IMR-90 (cell line): Measurements from ENCODE around the gene GABRQ. TPM values are rescaled to one million over a fixed set of nuclear protein-coding genes. Genes with fewer than 3 reads are reported as not detected.

Source experiments
- ATAC-seq: fragments of 200-7000 bp; cut with Tn5 transposase; 2 replicates; pipeline ENCODE4 v1.9.1; 2020; ENCODE audit warnings: low read depth, mild to moderate bottlenecking, moderate library complexity
- BruUV-seq: library from RNA; stranded (reverse); fragments of 400-500 nt; replicated peaks from 2 replicates; lab custom pipeline; 2021; lab: Mats Ljungman, UMichigan
- CTCF ChIA-PET: fragments of 300-600 bp; formaldehyde crosslinking; extraction: SDS; loops from one replicate; lab custom pipeline; 2021; ENCODE audit warnings: antibody characterized with exemption; lab: Yijun Ruan, JAX
- POLR2A ChIA-PET: fragments of 300-600 bp; sonication (Branson Sonifier 250); formaldehyde crosslinking; loops from one replicate; lab custom pipeline; 2022; ENCODE audit warnings: antibody characterized with exemption; ENCODE audit not compliant: unreplicated experiment; lab: Charles Lee
- DNase-seq: peaks from one replicate; pipeline ENCODE4 v3.0.0; 2013
- H2AFZ ChIP-seq: replicated peaks from 2 replicates; pipeline ENCODE3; 2013; ENCODE audit warnings: low read length, mild to moderate bottlenecking; ENCODE audit not compliant: poor library complexity
- H2AK5ac ChIP-seq: 2 replicates; pipeline ENCODE4 v1.6.1; 2013; ENCODE audit warnings: low read depth, low read length, inconsistent platforms
- H2AK9ac ChIP-seq: replicated peaks from 2 replicates; pipeline ENCODE3; 2013; ENCODE audit warnings: mild to moderate bottlenecking, low read depth, low read length, moderate library complexity; ENCODE audit not compliant: poor library complexity
- H2BK120ac ChIP-seq: 2 replicates; pipeline ENCODE4 v1.6.1; 2013; ENCODE audit warnings: low read depth, low read length, inconsistent platforms
- H2BK15ac ChIP-seq: 3 replicates; pipeline ENCODE4 v1.6.1; 2013; ENCODE audit warnings: low read depth, low read length, inconsistent platforms
- H2BK20ac ChIP-seq: 2 replicates; pipeline ENCODE4 v1.6.1; 2013; ENCODE audit warnings: low read depth, mild to moderate bottlenecking, inconsistent platforms, low read length, moderate library complexity
- H2BK5ac ChIP-seq: 2 replicates; pipeline ENCODE4 v1.6.1; 2013; ENCODE audit warnings: mild to moderate bottlenecking, low read depth, low read length, inconsistent platforms; ENCODE audit not compliant: poor library complexity, severe bottlenecking
- H3K14ac ChIP-seq: replicated peaks from 2 replicates; pipeline ENCODE4 v1.6.1; 2013; ENCODE audit warnings: low read depth, low read length, inconsistent platforms
- H3K18ac ChIP-seq: 2 replicates; pipeline ENCODE4 v1.6.1; 2013; ENCODE audit warnings: low read depth, low read length, control low read depth
- H3K23ac ChIP-seq: 2 replicates; pipeline ENCODE4 v1.6.1; 2013; ENCODE audit warnings: low read depth, low read length, inconsistent platforms
- H3K27ac ChIP-seq: 2 replicates; pipeline ENCODE4 v1.5.1; 2013; ENCODE audit warnings: mild to moderate bottlenecking, control low read depth, low read length; ENCODE audit not compliant: insufficient read depth
- H3K27me3 ChIP-seq: 2 replicates; pipeline ENCODE4 v1.6.1; 2013; ENCODE audit warnings: low read length; ENCODE audit not compliant: control insufficient read depth, insufficient read depth
- H3K36me3 ChIP-seq: 2 replicates; pipeline ENCODE4 v1.6.1; 2013; ENCODE audit warnings: low read length, mixed read lengths; ENCODE audit not compliant: control insufficient read depth, insufficient read depth
- H3K4ac ChIP-seq: 2 replicates; pipeline ENCODE4 v1.6.1; 2013; ENCODE audit warnings: low read depth, low read length, inconsistent platforms
- H3K4me1 ChIP-seq: 2 replicates; pipeline ENCODE4 v1.6.1; 2013; ENCODE audit warnings: low read length, mixed read lengths; ENCODE audit not compliant: control insufficient read depth, insufficient read depth
- H3K4me2 ChIP-seq: 2 replicates; pipeline ENCODE4 v1.6.1; 2013; ENCODE audit warnings: low read depth, mild to moderate bottlenecking, control low read depth, low read length, moderate library complexity
- H3K4me3 ChIP-seq: 2 replicates; pipeline ENCODE4 v1.5.1; 2013; ENCODE audit warnings: low read depth, mild to moderate bottlenecking, control low read depth, low read length, moderate library complexity; ENCODE audit not compliant: insufficient read depth
- H3K56ac ChIP-seq: 2 replicates; pipeline ENCODE4 v1.6.1; 2013; ENCODE audit warnings: low read length, inconsistent platforms; ENCODE audit not compliant: insufficient read depth; ENCODE audit errors: extremely low read depth
- H3K79me1 ChIP-seq, 2 experiments: 2 replicates each; pipeline ENCODE4 v1.6.1; 2013; ENCODE audit warnings: low read length in 2 of 2, inconsistent platforms in 1 of 2, low read depth in 1 of 2
- H3K9ac ChIP-seq: 2 replicates; pipeline ENCODE4 v1.6.1; 2013; ENCODE audit warnings: low read depth, low read length, control low read depth
- H3K9me1 ChIP-seq: 2 replicates; pipeline ENCODE4 v1.6.1; 2013; ENCODE audit warnings: low read length, inconsistent platforms; ENCODE audit not compliant: insufficient read depth
- H3K9me3 ChIP-seq: 2 replicates; pipeline ENCODE4 v1.6.1; 2013; ENCODE audit warnings: low read length; ENCODE audit not compliant: control insufficient read depth, insufficient read depth
- H4K20me1 ChIP-seq: 2 replicates; pipeline ENCODE4 v1.6.1; 2013; ENCODE audit warnings: low read length, inconsistent platforms; ENCODE audit not compliant: insufficient read depth
- H4K5ac ChIP-seq: 2 replicates; pipeline ENCODE4 v1.6.1; 2013; ENCODE audit warnings: mild to moderate bottlenecking, low read depth, low read length, control low read depth
- H4K8ac ChIP-seq, 2 experiments: 2 replicates each; pipeline ENCODE4 v1.6.1; 2013; ENCODE audit warnings: low read depth in 2 of 2, low read length in 2 of 2, control low read depth in 1 of 2, inconsistent platforms in 1 of 2
- H4K91ac ChIP-seq: 2 replicates; pipeline ENCODE4 v1.6.1; 2013; ENCODE audit warnings: low read depth, low read length, inconsistent platforms; ENCODE audit not compliant: insufficient read depth
- CHD1 ChIP-seq: IDR thresholded peaks from 2 replicates; pipeline ENCODE4 v1.6.1; 2012; ENCODE audit warnings: low read depth, low read length, improper control_type of control experiment
- RAD21 ChIP-seq: IDR thresholded peaks from 2 replicates; pipeline ENCODE4 v1.6.1; 2012; ENCODE audit warnings: low read length, improper control_type of control experiment
- SMC3 ChIP-seq: fragments of 150-350 bp; IDR thresholded peaks from 2 replicates; pipeline ENCODE4 v1.6.1; 2016; ENCODE audit warnings: low read depth, mild to moderate bottlenecking, antibody characterized with exemption, low read length, moderate library complexity
- WGBS, 2 experiments: methylation state at CpG; one replicate each; pipeline versions ENCODE4 v1.1.5 to v1.1.7; 2013; ENCODE audit warnings: missing lambda C conversion rate in 2 of 2; ENCODE audit not compliant: insufficient read length in 1 of 2; ENCODE audit errors: extremely low coverage in 2 of 2; 5-methylcytosine and 5-hydroxymethylcytosine counted together
- dilution Hi-C: fragments of 300-500 bp; cut with HindIII; formaldehyde crosslinking; loops from one replicate; pipeline ENCODE4 v1.14.3; 2018; ENCODE audit warnings: low sequenced_read_pairs; ENCODE audit not compliant: unreplicated experiment
- in situ Hi-C: fragments of 300-500 bp; cut with MboI; formaldehyde crosslinking; loops from 3 replicates; pipeline ENCODE4 v1.14.3; 2019; ENCODE audit warnings: low sequenced_read_pairs, inconsistent platforms, mixed read lengths
- intact Hi-C: fragments of 100-400 bp; cut with micrococcal nuclease; formaldehyde crosslinking; loops from 2 replicates; pipeline ENCODE4 v1.10.0; 2022
- polyA plus RNA-seq, 3 experiments: library from polyadenylated mRNA; depleted of rRNA; stranded (reverse); fragments of >200 nt; gene quantifications; 2 replicates each; pipeline ENCODE4 v1.2.3, GENCODE V29; 2012; ENCODE audit warnings: low replicate concordance in 1 of 3
- total RNA-seq: library from RNA; depleted of rRNA; stranded (reverse); fragments of >200 nt; gene quantifications from 2 replicates; pipeline ENCODE4 v1.2.3, GENCODE V29; 2012

The GABRQ gene
- total and polyA plus RNA-seq, 2 of the 4 experiments (the other 2 are of a cell fraction) = under 0.01 to 0.03 TPM

GRCh38 chrX:152641996-152642395, 4.3 kb downstream of the GABRQ start:
- Histone ChIP-seq H3K56ac (no peak overlapping the region), H2AK9ac (no peak overlapping the region), H2BK120ac (no peak overlapping the region), H3K4me1 (no peaks in the 10 kb centered on the region), H2BK5ac (no peak overlapping the region), H4K5ac (no peak overlapping the region), H3K14ac (no peak overlapping the region), H3K9ac (no peak overlapping the region), H3K23ac (no peak overlapping the region), H2AFZ (peak overlapping the region; percentile 48), H4K91ac (no peak overlapping the region), H3K27me3 (no peaks in the 10 kb centered on the region; the same call in 1 of the 2 replicates), H4K8ac (no peak overlapping the region), H2BK15ac (no peak overlapping the region), H4K20me1 (no peaks in the 10 kb centered on the region), H2AK5ac (no peak overlapping the region), H3K4ac (no peak overlapping the region), H3K79me1 (no peaks in the 10 kb centered on the region), H3K18ac (no peak overlapping the region), H3K36me3 (no peaks in the 10 kb centered on the region), H3K4me2 (no peak overlapping the region), H3K27ac (no peak overlapping the region), H2BK20ac (no peak overlapping the region), H3K9me1 (no peaks in the 10 kb centered on the region), H3K9me3 (peaks cover 2% of the 10 kb centered on the region; the same call in 1 of the 2 replicates), H3K4me3 (no peak overlapping the region)
- DNase-seq (peak; percentile 1), ATAC-seq (no peak)
- dilution Hi-C loops (no loop called here), in situ Hi-C loops (loop anchor here (25.0 kb wide), 1 partner anchor 880 kb away; no protein-coding TSS in a partner anchor), intact Hi-C loops (loop anchor here (5.0 kb wide), 2 partner anchors 175 to 285 kb away; no protein-coding TSS in a partner anchor)
- CTCF ChIA-PET = interaction anchor here (1.1 kb wide), 1 partner anchor 9 kb away, joined by 3 read pairs; no protein-coding TSS in a partner anchor
- WGBS, 2 experiments = 33% methylated on average over 2 of the region's 6 CpGs; no CpG with 5 or more reads in 1 of the 2 experiments
- POLR2A ChIA-PET = no interaction called here
- TF ChIP-seq SMC3 = 0 out of 2 replicates have a peak, but pooled peaks have one; percentile 10
- no peak for TF ChIP-seq RAD21
- TF ChIP-seq CHD1 = no peak
- BruUV-seq = no TSS peak
